Measurements from ENCODE around the gene ITSN1.
"Not testable (repeated sequence)": the region's sequence is repeated elsewhere in the genome, so short reads cannot be mapped to it uniquely, and the experiment has no call there.

Gene ITSN1

DNA sequence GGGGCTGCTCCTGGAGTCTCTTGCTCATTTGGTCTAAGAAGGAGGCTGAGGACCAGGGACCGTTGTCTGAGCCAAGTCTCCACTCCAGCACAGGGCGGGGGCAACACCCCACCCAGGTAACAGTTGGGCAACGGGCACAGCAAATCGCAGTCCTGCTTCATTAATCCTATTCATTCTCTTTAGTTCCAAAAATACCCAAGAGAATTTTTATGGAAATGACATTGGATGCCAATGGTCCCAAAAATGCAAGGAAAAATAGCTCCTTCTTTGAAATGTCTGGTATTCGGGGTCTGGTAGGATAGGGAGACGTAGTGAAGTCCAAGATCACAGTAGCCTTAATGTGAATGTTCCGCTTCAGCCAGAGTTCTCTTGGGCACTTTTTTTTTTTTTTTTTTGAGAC, 199.3 kb downstream of the ITSN1 start:
- no peak for DNase-seq (ENCODE audit: low read depth)

DNA sequence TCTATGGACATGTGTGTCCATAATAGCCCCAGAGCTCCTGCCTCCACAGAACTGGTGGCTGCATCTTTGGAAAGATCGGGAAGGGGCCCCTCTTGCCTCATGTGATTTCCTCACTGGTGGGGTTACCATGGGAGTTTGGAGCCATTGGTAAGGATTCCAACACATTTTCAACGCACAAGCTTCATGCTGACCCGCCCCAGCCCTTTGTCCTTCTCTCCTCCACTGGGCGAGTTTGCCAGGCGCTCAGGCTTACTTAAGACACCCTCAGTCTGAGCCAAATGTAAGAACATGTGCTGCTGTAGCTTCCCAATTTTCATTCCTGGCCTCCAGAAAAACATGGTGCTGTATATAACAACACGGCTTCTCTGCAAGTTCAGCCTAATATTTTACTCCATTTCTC, 200.9 kb downstream of the ITSN1 start:
- DNase-seq (ENCODE audit: low read depth) = no peak

DNA sequence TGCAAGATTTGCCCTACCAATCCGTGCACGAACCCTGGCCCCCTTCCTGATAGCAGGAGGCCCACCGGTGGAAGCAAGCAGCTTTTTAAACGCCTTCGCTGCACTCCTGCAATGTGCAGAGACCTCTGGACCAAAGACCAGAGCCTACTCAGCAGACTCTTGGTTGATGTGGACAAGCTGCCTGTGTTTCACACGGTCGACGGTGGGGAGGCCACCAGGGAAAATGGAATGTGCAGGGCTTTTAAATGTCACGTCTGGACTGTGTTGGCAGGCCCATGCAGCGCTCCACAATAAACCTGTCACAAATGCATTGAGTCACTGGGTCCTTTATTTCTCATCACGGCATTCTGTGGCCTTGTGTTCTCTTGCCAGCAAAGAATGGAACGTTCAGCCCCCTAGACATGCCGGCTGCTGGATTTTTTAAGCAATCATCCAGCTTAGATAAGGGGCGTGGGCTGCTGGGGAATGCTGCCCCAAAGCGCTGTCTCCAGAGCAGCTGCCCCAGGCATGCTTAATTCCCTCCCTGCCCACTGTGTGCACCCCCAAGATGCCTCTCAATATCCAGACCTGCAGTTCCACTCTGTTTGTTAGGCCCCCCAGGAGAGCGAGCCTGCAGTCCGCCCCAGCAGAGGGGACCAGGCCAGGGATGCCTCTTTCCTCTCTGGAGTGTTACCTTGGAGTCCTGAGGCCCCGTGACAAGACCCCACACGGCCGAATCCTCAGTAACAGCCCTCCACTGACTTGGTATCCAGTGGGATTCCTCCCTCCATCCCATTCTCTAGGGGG, 202.0 kb downstream of the ITSN1 start:
- DNase-seq (ENCODE audit: low read depth) = no peak

DNA sequence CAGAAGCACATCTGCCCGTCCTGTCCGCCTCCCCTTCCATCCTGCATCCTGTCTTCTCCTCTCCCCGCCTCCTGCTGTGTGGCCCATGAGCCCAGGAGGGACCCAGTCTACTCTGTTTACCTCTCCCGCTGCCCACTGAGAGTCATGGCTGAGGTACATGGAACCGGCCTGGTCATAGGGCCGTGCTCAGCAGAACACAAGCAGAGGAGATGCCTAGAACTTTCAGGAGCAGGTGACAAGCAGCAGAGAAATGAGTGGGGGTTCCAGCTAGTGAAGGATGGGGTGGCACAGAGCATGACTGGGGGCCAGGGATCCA, 202.5 kb downstream of the ITSN1 start:
- DNase-seq (ENCODE audit: low read depth) = no peak

DNA sequence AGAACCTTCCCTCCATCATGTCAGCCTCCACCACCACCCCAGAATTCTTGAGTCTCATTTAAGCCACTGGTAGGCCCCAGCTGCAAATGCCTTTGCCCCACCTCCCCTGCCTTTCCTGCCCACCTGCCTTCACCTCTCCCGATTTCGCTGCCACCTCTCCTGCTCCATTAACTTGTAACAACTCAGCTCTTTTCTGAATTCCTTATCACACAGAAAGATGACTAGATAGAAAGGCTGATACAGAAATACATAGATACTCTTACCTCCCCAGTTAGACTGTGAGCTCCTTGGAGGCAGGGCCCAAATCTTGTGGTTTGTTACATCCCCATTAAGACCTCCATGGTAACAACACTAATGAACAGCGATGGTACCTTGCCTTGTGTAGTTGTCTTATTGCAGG, 203.8 kb downstream of the ITSN1 start:
- no peak for DNase-seq (ENCODE audit: low read depth)

DNA sequence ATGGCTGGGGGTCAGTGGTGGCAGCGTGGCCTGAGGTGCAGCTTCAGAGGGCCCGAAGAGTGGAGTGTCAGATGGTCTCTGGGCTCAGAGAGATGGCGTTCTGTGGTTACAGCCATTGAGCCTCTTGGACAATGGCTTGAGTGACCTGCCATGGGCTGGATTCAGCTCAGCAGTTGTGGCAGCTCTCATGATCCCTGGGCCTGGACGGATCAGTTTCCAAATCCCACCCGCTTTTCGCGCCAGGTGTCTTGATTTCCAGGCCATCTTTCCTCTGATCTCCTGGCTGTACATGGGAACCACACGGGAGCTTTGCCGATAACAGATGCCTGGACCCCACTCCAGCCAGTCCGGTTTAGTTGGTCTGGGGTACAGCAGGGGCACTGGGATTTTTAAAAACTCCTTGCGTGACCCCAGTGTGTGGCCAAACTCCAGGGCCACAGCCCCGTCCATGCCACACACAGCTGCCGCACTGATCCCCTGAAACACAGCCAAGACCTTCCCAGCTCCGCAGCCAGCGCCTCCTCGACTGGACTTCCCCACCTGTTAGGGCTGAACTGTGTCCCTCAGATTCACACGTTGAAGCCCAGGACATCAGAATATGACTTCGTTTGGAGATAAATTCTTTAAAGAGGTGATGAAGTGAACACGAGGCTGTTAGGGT, 205.4 kb downstream of the ITSN1 start:
- no peak for DNase-seq (ENCODE audit: low read depth)

DNA sequence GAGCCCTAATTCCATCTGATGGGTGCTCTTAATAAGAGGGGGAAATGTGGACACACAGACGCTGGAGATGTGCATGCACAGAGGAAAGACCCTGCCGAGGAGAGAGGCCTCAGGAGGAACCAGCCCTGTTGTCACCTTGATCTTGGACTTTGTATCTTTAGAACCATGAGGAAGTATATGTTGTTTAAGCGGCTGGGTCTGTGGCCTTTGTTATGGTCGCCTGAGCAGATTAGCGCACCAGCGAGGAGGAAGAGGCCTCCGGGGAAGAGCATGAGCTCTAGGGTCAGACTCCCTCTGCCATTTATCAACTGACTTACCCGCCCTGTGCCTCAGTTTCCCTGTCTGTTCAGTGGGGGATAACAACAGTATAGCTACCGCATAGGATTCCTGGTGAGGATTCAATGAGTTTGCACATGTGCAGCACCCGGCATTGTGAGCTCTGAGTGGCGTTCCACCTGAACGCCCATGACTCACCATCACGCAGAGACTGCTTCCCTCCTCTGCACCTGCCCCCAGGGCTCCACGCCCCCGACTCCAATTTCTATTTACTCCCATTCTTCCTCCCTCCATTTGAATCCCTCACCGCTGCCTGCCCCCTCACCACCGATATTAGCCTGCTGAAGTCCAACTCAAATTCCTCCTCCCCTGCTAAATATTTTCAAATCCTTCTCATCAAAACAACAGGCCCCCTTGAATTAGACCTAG, 206.1 kb downstream of the ITSN1 start:
- DNase-seq (ENCODE audit: low read depth) = no peak

DNA sequence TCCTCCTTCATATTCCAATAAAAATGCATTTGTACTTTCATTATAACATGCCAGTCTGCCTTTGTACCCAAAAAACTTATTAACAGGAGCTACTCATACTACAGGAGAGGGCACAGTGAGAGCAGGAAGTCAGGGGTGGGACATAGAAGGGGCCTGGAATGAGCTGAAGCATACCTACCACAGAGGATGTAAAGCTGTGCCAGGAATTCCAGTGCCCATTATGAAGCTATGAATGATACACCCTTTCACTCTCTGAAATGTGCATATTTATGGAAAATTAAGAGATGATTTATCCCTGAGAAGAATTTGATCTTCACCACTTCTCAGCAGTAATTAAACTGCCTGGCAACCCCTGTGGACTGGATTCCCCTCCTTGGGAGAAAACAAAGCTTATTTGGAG, 207.5 kb downstream of the ITSN1 start:
- no peak for DNase-seq (ENCODE audit: low read depth)

DNA sequence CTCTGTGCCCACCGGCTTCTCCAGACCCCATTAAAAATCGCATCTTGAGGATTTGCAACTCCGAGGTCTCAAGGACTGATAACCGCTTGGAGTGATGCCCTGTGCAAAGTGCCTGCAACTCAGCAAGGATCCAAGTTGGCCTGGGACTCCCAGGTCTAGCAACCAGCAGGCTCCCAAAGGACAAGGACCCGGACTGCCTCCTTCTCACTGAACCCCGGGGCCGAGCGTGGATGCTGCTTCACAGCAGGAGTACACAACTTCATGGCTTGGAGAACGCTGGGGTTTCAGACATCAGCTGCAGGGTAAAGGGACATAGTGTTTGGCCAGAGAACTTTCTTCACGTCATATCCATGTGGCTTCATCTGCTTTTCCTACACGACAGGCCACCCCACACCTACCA, 208.1 kb downstream of the ITSN1 start:
- no peak for DNase-seq (ENCODE audit: low read depth)

DNA sequence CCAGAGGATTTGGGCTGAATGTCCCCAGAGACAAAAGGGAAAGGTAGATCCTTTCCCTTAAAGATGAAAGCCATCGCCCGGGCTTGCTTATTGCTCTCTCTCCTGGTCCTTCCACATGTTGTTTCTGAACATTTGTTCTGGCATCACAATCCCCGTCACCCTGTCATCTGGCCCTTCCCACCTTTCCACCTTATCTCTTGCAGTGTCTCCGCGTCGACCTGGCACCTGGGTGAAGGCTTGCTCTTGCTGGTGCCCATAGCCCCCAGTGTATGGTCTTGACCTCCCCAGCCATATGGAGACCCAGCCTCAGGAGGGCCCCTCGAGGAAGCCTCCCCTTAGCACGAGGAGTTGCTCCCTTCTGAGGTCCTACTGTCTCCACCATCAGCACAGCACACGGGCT, 208.7 kb downstream of the ITSN1 start:
- no peak for DNase-seq (ENCODE audit: low read depth)

DNA sequence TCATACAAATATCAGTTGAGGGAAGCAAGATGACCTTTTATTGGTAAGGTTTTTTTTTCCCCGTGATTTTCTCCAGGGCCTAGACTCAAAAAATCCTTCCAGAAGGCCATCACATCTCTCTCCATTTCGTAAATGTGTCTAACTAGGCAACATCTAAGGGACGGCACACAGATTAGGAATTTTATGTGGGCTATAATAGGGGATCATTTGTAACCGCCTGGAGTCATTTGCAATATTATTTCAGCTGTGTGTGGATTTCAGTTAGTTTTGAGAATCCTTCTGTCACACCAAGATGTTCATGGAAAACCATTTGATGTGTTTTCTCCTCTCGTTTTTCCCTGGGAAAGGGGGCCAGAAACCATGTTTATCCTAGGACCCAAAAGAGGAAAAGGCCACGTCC, 210.2 kb downstream of the ITSN1 start:
- no peak for DNase-seq (ENCODE audit: low read depth)

DNA sequence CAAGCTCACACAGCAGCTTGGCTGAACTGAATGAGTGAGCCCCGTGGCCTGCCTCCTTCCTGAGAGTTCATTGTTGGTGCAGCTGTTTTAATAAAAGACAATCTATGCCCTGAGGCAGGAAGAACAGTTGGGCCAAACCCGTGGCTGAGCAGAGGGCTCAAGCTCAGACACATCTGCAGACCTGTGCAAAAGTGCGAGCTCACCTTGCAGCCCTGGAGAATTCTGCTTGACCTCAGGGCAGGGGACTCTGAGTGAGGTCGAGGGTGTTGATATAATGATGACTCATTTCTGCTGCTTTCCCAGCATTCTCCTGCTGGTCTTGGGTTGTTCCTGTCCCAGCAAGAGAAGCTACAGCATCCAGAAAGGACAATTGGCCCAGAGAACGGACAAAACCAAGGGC, 212.3 kb downstream of the ITSN1 start:
- no peak for DNase-seq (ENCODE audit: low read depth)

DNA sequence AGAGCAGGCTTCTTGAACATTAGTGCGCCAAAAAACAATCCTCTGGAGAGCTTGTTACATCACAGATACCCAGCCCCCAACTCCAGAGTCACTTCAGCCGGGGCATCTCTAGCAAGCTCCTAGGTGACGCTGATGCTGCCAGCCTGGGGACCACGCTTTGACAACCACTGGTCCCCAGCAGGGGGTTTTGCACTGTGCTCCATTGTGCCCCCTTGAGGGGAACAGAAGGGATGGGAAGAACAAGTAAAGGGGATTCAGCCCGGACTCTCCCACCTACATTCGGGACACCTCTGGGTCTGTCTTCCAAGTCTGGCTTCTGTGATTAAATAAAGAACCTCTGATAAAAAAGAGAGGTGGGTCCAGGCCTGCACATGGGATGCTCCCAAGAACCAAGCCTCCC, 212.9 kb downstream of the ITSN1 start:
- no peak for DNase-seq (ENCODE audit: low read depth)

DNA sequence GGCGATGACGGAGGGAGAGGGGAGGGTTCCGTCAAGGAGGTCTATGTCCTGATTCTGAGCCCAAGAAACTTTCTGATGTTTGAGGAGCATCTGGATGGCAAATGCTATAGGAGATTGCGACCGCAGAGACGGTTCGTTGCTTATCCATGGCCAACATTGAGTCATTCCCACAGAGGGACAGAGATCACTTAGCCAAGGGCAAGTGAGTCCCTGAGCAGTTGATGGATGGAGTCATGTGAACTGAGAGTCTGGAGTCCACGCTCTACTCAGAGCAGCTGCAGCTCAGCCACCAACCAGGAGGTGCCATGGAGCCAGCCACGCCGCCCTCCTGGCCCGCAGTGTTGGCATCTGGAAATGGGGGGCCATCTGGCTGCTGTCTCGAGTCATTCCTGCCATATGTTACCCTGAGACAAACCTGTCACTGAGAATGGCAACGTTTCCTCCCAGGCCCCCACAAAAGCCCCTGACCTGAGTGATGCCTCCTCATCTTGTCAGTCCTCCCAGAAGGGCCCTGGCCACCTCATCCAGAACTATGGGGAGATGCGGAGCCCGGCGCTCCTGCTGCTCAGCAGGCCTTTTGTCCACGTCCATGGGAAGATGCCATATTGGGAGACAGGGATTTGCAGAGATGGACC, 214.7 kb downstream of the ITSN1 start:
- DNase-seq (ENCODE audit: low read depth) = no peak

DNA sequence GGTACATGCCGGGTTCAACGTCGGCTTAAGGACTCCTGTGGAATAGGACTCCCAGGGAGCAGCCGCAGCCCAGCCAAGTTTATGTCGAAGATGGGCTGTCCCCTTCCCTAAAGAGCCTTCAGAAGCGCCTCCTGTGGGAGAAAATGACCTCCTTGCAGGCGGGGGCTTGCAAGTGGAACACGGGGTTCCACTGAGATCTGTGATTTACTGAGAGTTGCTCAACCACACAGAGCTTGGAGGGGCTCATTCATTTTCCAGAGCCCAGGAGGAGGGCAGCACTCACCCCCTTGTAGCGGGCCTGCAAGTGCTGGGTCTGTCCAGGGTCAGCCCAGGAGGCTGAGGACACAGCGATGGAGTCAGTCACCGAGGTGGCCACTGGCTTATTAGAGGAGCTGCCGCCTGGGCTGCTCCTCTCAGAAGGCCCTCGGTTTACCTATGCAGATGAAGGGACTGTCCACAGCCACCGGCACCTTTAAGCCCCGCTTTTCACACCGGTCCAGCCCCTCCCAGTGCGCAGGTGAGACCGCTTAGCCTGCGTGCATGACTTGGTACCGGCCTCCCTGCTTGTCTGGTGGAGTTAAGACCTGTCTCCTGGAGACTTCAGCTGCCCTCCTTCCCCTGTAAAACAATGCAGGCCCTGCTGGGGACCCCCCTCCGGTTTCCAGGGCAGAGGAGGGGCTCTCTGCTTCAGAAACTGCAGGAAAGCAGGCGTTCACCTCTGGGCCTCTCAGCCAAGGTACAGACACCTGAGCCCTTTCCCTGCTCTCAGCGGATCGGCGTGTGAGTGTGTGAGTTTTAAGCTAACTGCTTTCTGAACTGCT, 215.8 kb downstream of the ITSN1 start:
- DNase-seq (ENCODE audit: low read depth) = no peak

DNA sequence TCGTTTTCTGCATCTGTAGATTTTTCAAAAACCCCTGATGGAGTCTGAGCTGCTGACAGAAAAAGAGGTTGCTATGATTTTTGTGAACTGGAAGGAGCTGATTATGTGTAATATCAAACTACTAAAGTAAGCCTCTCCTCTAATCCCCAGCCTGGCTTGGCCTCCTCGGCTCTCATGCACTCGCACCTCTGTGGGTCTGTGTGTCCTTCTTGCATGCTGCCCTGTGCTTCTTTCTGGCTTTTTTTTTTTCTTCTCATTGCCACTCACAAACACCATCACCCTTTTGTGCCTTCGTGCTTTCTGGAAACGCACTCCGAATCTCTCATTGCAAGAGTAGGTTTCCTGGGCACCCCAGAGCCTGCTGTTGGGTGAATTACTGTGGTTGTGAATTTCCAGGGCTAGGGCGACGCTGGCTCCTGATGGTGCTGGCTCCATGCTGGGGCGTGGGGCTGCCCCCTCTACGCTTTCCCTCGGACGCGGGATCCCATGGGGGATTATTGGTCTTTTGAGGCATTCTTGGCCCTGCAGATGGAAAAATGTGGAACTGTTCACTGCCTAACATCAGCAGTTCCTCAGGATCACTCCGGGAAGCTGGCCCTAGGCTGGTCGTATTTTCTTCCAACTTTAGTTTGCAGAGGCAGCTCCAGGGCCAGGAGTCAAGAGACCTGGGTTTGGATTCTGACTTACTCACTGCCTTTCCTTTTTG, 216.5 kb downstream of the ITSN1 start:
- DNase-seq (ENCODE audit: low read depth) = no peak

DNA sequence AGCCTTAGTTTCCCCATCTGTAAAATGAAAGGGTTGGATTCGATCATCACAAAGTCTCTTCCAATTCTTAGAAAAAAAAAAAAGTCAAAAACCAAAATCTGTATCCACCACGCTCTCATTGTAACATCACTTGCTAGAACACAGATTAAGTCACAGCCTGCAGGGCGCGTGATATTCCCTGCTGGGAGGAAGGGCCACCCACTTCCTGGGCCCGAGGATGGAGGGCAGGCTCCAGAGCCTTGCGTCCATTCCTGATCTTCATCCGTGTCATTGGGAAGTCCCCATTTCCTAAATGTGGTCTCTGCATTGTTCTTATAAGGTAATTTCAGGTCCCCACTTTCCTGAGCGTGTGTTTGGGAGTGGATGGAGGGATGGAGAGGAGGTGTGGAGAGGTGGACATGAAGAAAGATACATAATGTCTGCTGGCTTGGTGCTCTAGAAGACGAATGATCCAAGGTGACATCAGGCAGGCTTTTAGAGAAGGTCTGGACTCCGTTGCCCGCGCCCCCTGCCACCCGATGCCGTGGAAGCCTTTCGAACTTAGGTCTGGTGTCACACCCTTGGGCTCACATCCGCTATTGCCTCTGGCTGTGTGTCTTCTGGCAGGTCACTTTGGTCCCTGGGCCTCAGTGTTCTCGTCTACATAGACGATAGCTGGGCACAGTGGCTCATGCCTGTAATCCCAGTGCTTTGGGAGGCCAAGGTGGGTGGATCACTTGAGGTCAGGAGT, 217.2 kb downstream of the ITSN1 start:
- no peak for DNase-seq (ENCODE audit: low read depth)

DNA sequence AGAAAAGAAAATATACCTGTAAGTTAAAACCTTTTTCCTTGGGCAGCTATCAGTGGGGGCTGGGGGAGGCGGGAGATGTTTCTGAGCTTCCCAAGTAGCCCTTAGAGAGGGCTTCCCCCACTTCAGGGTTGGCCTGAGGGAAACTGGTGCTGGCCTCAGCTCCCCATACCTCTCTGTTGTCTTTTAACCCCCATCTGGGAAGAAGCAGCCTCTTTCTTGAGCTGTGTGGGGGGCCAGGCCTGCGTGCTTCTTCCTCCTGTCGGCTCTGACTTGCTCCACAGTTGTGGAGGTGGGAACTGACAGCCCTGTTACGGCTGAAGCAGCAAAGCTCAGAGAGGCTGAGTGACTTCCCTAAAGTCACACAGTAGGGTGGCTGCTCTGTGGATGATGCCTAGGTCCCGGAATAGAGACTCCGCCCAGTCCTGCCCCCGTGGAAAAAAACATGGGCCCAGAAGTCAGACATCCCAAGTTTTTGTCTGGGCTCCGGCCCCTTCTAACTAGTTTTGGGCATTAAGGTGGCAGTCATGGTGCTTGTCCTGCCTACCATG, 218.1 kb downstream of the ITSN1 start:
- DNase-seq (ENCODE audit: low read depth) = no peak

DNA sequence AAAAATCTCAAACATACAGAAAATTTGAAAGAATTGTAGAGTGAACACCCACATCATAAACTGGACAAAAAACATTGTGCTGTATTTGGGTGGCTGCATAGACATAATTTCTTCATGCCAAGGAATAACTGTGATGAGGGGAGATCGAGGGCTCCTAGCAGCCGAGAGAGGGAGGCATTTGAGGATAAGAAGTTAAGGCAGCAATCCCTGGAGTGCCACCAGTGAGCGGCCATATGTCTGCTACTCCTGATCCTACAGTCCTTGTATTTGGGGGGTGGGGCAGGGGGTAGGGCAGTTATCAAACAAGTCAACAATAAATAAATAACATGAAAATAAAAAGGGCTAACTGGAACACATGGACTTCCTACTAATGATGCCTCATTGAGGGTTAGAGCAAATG, 218.8 kb downstream of the ITSN1 start:
- DNase-seq (ENCODE audit: low read depth) = no peak

DNA sequence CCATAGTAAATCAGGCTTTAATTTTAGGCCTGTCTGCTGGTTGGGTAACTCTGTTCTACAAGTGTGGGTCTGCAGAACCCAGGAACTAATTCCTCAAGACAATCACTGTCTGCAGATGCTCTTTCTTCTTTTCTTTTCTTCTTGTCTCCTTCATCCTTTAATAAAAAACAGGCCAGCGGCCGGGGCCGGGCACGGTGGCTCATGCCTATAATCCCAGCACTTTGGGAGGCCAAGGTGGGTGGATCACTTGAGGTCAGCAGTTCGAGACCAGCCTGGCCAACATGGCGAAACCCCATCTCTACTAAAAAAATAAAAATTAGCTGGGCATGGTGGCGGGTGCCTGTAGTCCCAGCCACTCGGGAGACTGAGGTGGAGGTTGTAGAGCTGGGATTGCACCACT, 220.9 kb downstream of the ITSN1 start:
- not testable (repeated sequence) for DNase-seq (ENCODE audit: low read depth)

DNA sequence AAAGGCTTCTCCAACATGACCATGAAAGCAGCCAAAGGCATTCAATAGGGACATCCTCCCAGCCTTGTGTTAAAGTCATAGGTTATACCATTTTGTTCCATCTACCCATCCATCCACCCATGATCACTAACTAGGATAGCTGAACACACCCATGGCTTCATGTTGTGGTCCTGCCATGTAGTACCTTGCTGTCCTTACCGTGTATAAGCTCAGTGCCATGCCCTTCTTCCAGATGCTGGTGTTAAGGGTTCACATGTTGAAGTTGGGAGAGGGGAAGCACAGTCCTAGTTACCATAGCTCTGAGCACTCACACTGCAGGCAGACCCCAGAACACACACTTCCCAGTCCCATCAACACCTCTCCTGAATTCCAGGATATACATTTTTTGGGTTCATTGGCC, 221.8 kb downstream of the ITSN1 start:
- DNase-seq (ENCODE audit: low read depth) = no peak

Data from HS-5 (cell line).